Parathyroid adenoma (tissue), 2 donors: ENCODE measurements around the gene ZNF878.

Experiments used
- H2AFZ ChIP-seq: fragments of 300-600 bp; sonication (generic); one replicate; pipeline ENCODE4 v1.7.0; 2017; ENCODE audit warnings: antibody characterized with exemption, mild to moderate bottlenecking
- H3K27ac ChIP-seq: fragments of 300-600 bp; sonication (generic); one replicate; pipeline ENCODE4 v1.7.0; 2017
- H3K27me3 ChIP-seq: fragments of 300-600 bp; sonication (generic); one replicate; pipeline ENCODE4 v1.7.0; 2017; ENCODE audit warnings: low read length; ENCODE audit not compliant: control insufficient read depth, insufficient read depth
- H3K36me3 ChIP-seq: fragments of 300-600 bp; sonication (generic); one replicate; pipeline ENCODE4 v1.7.0; 2017; ENCODE audit warnings: low read length; ENCODE audit not compliant: control insufficient read depth, insufficient read depth
- H3K4me1 ChIP-seq: fragments of 300-600 bp; sonication (generic); one replicate; pipeline ENCODE4 v1.7.0; 2017; ENCODE audit warnings: control low read depth
- H3K4me2 ChIP-seq: fragments of 300-600 bp; sonication (generic); one replicate; pipeline ENCODE4 v1.7.0; 2017; ENCODE audit warnings: low read length
- H3K4me3 ChIP-seq: fragments of 300-600 bp; sonication (generic); one replicate; pipeline ENCODE4 v1.7.0; 2017; ENCODE audit warnings: low read depth, low read length
- H3K79me2 ChIP-seq: fragments of 300-600 bp; sonication (generic); one replicate; pipeline ENCODE4 v1.7.0; 2017; ENCODE audit warnings: control low read depth
- H3K9ac ChIP-seq: fragments of 300-600 bp; sonication (generic); one replicate; pipeline ENCODE4 v1.7.0; 2017; ENCODE audit warnings: mild to moderate bottlenecking
- H3K9me3 ChIP-seq: fragments of 300-600 bp; sonication (generic); one replicate; pipeline ENCODE4 v1.7.0; 2017; ENCODE audit warnings: low read length; ENCODE audit not compliant: control insufficient read depth
- CTCF ChIP-seq: fragments of 300-600 bp; sonication (generic); IDR thresholded peaks from one replicate; pipeline ENCODE4 v1.7.0; 2017; ENCODE audit warnings: antibody characterized with exemption, mild to moderate bottlenecking
- donor health status: primary hyperparathyroidism.

Gene ZNF878

GRCh38 chr19:12052497-12053169, at the start of gene ZNF878:
TSS of gene ZNF878 (minus strand) at chr19:12052961. CDS start at chr19:12052801, 160 bp downstream.
- no peak within 1 kb of the TSS for H3K9ac ChIP-seq
- H3K4me1 ChIP-seq: no peaks in the 10 kb centered on the region
- no peaks in the 10 kb centered on the region for H3K9me3 ChIP-seq
- H3K4me3 ChIP-seq: peak within 1 kb of the TSS; percentile 81
- H3K79me2 ChIP-seq: no peaks in the 10 kb centered on the region
- H3K36me3 ChIP-seq: no peaks in the 10 kb centered on the region
- peak within 1 kb of the TSS; percentile 89 for H2AFZ ChIP-seq
- no peak for TF ChIP-seq CTCF
- peak within 1 kb of the TSS; percentile 97 for H3K4me2 ChIP-seq
- no peaks in the 10 kb centered on the region for H3K27me3 ChIP-seq
- peak within 1 kb of the TSS; percentile 63 for H3K27ac ChIP-seq

- Histone ChIP-seq H3K9me3 (no peaks in the 10 kb centered on the region), H3K4me3 (no peak overlapping the region), H3K36me3 (no peaks in the 10 kb centered on the region), H3K27me3 (no peaks in the 10 kb centered on the region), H3K4me1 (no peaks in the 10 kb centered on the region), H3K27ac (no peak overlapping the region), H3K9ac (no peak overlapping the region), H3K79me2 (no peaks in the 10 kb centered on the region), H3K4me2 (no peak overlapping the region), H2AFZ (no peak overlapping the region)
- TF ChIP-seq CTCF: no peak
Observed at GRCh38 chr19:12098040-12098439, 45.3 kb upstream of the ZNF878 start.

- Histone ChIP-seq H3K27me3 (no peaks in the 10 kb centered on the region), H3K4me3 (no peak overlapping the region), H3K4me2 (no peak overlapping the region), H3K9me3 (no peaks in the 10 kb centered on the region), H2AFZ (no peak overlapping the region), H3K36me3 (no peaks in the 10 kb centered on the region), H3K4me1 (no peaks in the 10 kb centered on the region), H3K9ac (no peak overlapping the region), H3K79me2 (no peaks in the 10 kb centered on the region), H3K27ac (no peak overlapping the region)
- TF ChIP-seq CTCF: no peak
Observed at GRCh38 chr19:12095111-12095790, 42.5 kb upstream of the ZNF878 start.

GRCh38 chr19:12093777-12094176, 41.0 kb upstream of the ZNF878 start:
- H3K4me2 ChIP-seq: no peak overlapping the region
- no peak overlapping the region for H3K9ac ChIP-seq
- TF ChIP-seq CTCF: no peak
- no peaks in the 10 kb centered on the region for H3K9me3 ChIP-seq
- no peak overlapping the region for H3K4me3 ChIP-seq
- no peaks in the 10 kb centered on the region for H3K27me3 ChIP-seq
- H3K4me1 ChIP-seq: no peaks in the 10 kb centered on the region
- no peaks in the 10 kb centered on the region for H3K79me2 ChIP-seq
- no peak overlapping the region for H2AFZ ChIP-seq
- no peak overlapping the region for H3K27ac ChIP-seq
- no peaks in the 10 kb centered on the region for H3K36me3 ChIP-seq
